HCT116 (cell line): Measurements from ENCODE around the gene HMGA1. TPM values are rescaled to one million over a fixed set of nuclear protein-coding genes. Genes with fewer than 3 reads are reported as not detected.
A peak's percentile ranks its signal among the peaks of the same experiment; 100 is the strongest.

Experiments
- ATAC-seq: fragments of 200-7000 bp; cut with Tn5 transposase; 2 replicates; pipeline ENCODE4 v1.9.1; 2020; ENCODE audit warnings: mild to moderate bottlenecking, moderate library complexity
- BruUV-seq: library from RNA; stranded (reverse); fragments of 400-500 nt; replicated peaks from 2 replicates; lab custom pipeline; 2021; lab: Mats Ljungman, UMichigan
- CTCF ChIA-PET: fragments of 300-600 bp; sonication (Branson Sonifier 250); formaldehyde crosslinking; loops from one replicate; lab custom pipeline; 2021; ENCODE audit warnings: antibody characterized with exemption; lab: Charles Lee
- POLR2A ChIA-PET: fragments of 300-600, 350-600 bp; sonication (Branson Sonifier 250); formaldehyde crosslinking; loops from one replicate; lab custom pipeline; 2021; ENCODE audit warnings: antibody characterized with exemption; lab: Charles Lee
- RAD21 ChIA-PET, 2 experiments: fragments of 300-600 bp; sonication (Branson Sonifier 250); formaldehyde crosslinking; loops; one replicate each; lab custom pipeline; 2023; ENCODE audit warnings: low total read pairs in 2 of 2; ENCODE audit not compliant: uncharacterized antibody in 2 of 2, unreplicated experiment in 2 of 2, low non-redundant PET in 1 of 2; lab: Charles Lee
- DNase-seq: peaks from one replicate; pipeline ENCODE4 v3.0.0-alpha.2; 2010; ENCODE audit warnings: low read depth, low spot score
- H2AFZ ChIP-seq: fragments of 200-600 bp; shearing (Covaris generic), sonication (generic); 2 replicates; pipeline ENCODE4 v1.6.1; 2017; ENCODE audit warnings: low read depth, mixed run types, mixed read lengths, antibody characterized with exemption, low read length; ENCODE audit not compliant: poor library complexity, severe bottlenecking
- H3K27ac ChIP-seq: 2 replicates; pipeline ENCODE4 v1.5.1; 2012; ENCODE audit warnings: low read depth, low read length
- H3K27me3 ChIP-seq: fragments of 200-600 bp; sonication (generic); 2 replicates; pipeline ENCODE4 v1.6.1; 2016; ENCODE audit warnings: mixed run types, low read length, mixed read lengths; ENCODE audit not compliant: insufficient read depth
- H3K36me3 ChIP-seq, 2 experiments: fragments of 200-500 bp in 1 of 2; fragments of 200-600 bp in 1 of 2; sonication (Bioruptor generic) in 1 of 2; sonication (generic) in 1 of 2; 2 replicates each; pipeline versions ENCODE4 v1.5.1 to v1.6.1; 2014 to 2016; ENCODE audit warnings: low read length in 2 of 2, inconsistent platforms in 1 of 2, mixed read lengths in 1 of 2, mixed run types in 1 of 2; ENCODE audit not compliant: insufficient read depth in 2 of 2, control insufficient read depth in 1 of 2
- H3K4me1 ChIP-seq, 2 experiments: fragments of 200-600 bp in 1 of 2; sonication (generic) in 1 of 2; 2 replicates each; pipeline versions ENCODE4 v1.5.1 to v1.6.1; 2012 to 2017; ENCODE audit warnings: low read length in 2 of 2, inconsistent platforms in 1 of 2, mild to moderate bottlenecking in 1 of 2, mixed read lengths in 1 of 2, mixed run types in 1 of 2, moderate library complexity in 1 of 2; ENCODE audit not compliant: insufficient read depth in 2 of 2, control insufficient read depth in 1 of 2
- H3K4me2 ChIP-seq: fragments of 200-600 bp; sonication (generic); 2 replicates; pipeline ENCODE4 v1.6.1; 2017; ENCODE audit warnings: mixed run types, low read length, mixed read lengths
- H3K4me3 ChIP-seq, 2 experiments: fragments of 200-600 bp in 1 of 2; sonication (generic) in 1 of 2; replicated peaks in 1 of 2; 2 replicates each; pipeline ENCODE4 v1.5.1; 2011 to 2016; ENCODE audit warnings: low read length in 2 of 2, control low read depth in 1 of 2, low read depth in 1 of 2, mild to moderate bottlenecking in 1 of 2, mixed read lengths in 1 of 2, mixed run types in 1 of 2
- H3K79me2 ChIP-seq: fragments of 200-600 bp; sonication (generic); 2 replicates; pipeline ENCODE4 v1.6.1; 2017; ENCODE audit warnings: mild to moderate bottlenecking, mixed run types, low read length, moderate library complexity, mixed read lengths; ENCODE audit not compliant: insufficient read depth
- H3K9ac ChIP-seq: fragments of 200-600 bp; sonication (generic); 2 replicates; pipeline ENCODE4 v1.6.1; 2016; ENCODE audit warnings: low read length, mixed read lengths
- H3K9me2 ChIP-seq: fragments of 200-600 bp; sonication (generic), shearing (Covaris generic); 2 replicates; pipeline ENCODE4 v1.6.1; 2017; ENCODE audit warnings: mixed run types, mild to moderate bottlenecking, moderate library complexity; ENCODE audit not compliant: insufficient read depth
- H3K9me3 ChIP-seq, 2 experiments: fragments of 200-500 bp in 1 of 2; fragments of 200-600 bp in 1 of 2; sonication (Bioruptor generic) in 1 of 2; sonication (generic) in 1 of 2; 2 replicates each; pipeline ENCODE4 v1.6.1; 2014 to 2017; ENCODE audit warnings: low read length in 2 of 2, mixed read lengths in 2 of 2, inconsistent platforms in 1 of 2, low read depth in 1 of 2, mild to moderate bottlenecking in 1 of 2, mixed run types in 1 of 2, moderate library complexity in 1 of 2; ENCODE audit not compliant: control insufficient read depth in 1 of 2, insufficient read depth in 1 of 2
- H4K20me1 ChIP-seq: fragments of 200-600 bp; sonication (generic), shearing (Covaris generic); 2 replicates; pipeline ENCODE4 v1.6.1; 2017; ENCODE audit warnings: mixed run types, mild to moderate bottlenecking, moderate library complexity; ENCODE audit not compliant: insufficient read depth
- CEBPB ChIP-seq: IDR thresholded peaks from 2 replicates; pipeline ENCODE4 v1.6.1; 2012; ENCODE audit warnings: low read depth
- ELF1 ChIP-seq: IDR thresholded peaks from 2 replicates; pipeline ENCODE4 v1.6.1; 2012; ENCODE audit warnings: low read depth, borderline replicate concordance
- EZH2 ChIP-seq: fragments of 200-600 bp; sonication (generic); IDR thresholded peaks from 2 replicates; pipeline ENCODE4 v1.6.1; 2017; ENCODE audit warnings: antibody characterized with exemption, mixed run types
- EZH2phosphoT487 ChIP-seq: fragments of 200-600 bp; IDR thresholded peaks from 2 replicates; pipeline ENCODE4 v1.6.1; 2018; ENCODE audit warnings: antibody characterized with exemption, borderline replicate concordance
- POLR2AphosphoS5 ChIP-seq: IDR thresholded peaks from 2 replicates; pipeline ENCODE4 v1.6.1; 2011; ENCODE audit warnings: mild to moderate bottlenecking, low read depth, low read length, moderate library complexity
- RAD21 ChIP-seq: IDR thresholded peaks from 2 replicates; pipeline ENCODE4 v1.6.1; 2012; ENCODE audit warnings: low read depth, mild to moderate bottlenecking
- REST ChIP-seq: IDR thresholded peaks from 2 replicates; pipeline ENCODE4 v1.6.1; 2012; ENCODE audit warnings: low read depth
- SP1 ChIP-seq: IDR thresholded peaks from 2 replicates; pipeline ENCODE4 v1.6.1; 2012; ENCODE audit warnings: low read depth
- TCF7L2 ChIP-seq: IDR thresholded peaks from 2 replicates; pipeline ENCODE4 v1.7.0; 2011; ENCODE audit warnings: borderline replicate concordance, inconsistent platforms; ENCODE audit not compliant: insufficient read depth, insufficient read length; ENCODE audit errors: extremely low read depth
- intact Hi-C: fragments of 100-400 bp; cut with micrococcal nuclease; formaldehyde crosslinking; loops from 2 replicates; pipeline ENCODE4 v1.10.0; 2022
- total RNA-seq: library from RNA; stranded (reverse); gene quantifications from one replicate; pipeline ENCODE4 v1.2.1, GENCODE V29; 2021; ENCODE audit not compliant: unreplicated experiment
- TF ChIP-seq, protein P1 (sequence below): IDR thresholded peaks from 2 replicates; pipeline ENCODE4 v1.6.1; 2011; ENCODE audit warnings: mild to moderate bottlenecking, low read length, moderate library complexity; ENCODE audit not compliant: insufficient replicate concordance; ENCODE audit errors: extremely low read depth

HMGA1 gene
- total RNA-seq, 1 experiment from 2014 or later, result 2,459 TPM

GRCh38 chr6:34239893-34240292, 3.2 kb downstream of the HMGA1 start:
- H4K20me1 ChIP-seq, result peaks cover 20% of the 10 kb centered on the region; the same call in 1 of the 2 replicates
- CTCF ChIA-PET, result no interaction called here
- no peak for ATAC-seq
- RAD21 ChIA-PET, result no interaction called here
- peak overlapping the region; percentile 69 to 93 for H3K4me3 ChIP-seq
- H3K36me3 ChIP-seq, result peaks cover 13 to 48% of the 10 kb centered on the region in 2 experiments; a peak in 2 of 4 replicates
- POLR2A ChIA-PET, result interaction anchor here (1.0 to 1.4 kb wide), 5 partner anchors 9 to 328 kb away, joined by 3 to 6 read pairs (median 3); partner anchors contain the start of gene SMIM29
- H3K4me2 ChIP-seq, result peak overlapping the region; percentile 87
- no TSS peak for BruUV-seq
- intact Hi-C loops, result no loop called here
- peak overlapping the region; percentile 95 for H3K27ac ChIP-seq
- DNase-seq, result no peak
- peaks cover 58 to 81% of the 10 kb centered on the region in 2 experiments for H3K4me1 ChIP-seq
- no peak for TF ChIP-seq ELF1
- peak; percentile 51 for TF ChIP-seq POLR2AphosphoS5
- H3K79me2 ChIP-seq, result peaks cover 75% of the 10 kb centered on the region
- H3K9me3 ChIP-seq, result no peaks in the 10 kb centered on the region
- no peak overlapping the region for H2AFZ ChIP-seq
- H3K27me3 ChIP-seq, result no peaks in the 10 kb centered on the region
- no peaks in the 10 kb centered on the region for H3K9me2 ChIP-seq
- peak overlapping the region; percentile 93 for H3K9ac ChIP-seq

GRCh38 chr6:34240329-34241248, 3.9 kb downstream of the HMGA1 start:
- peaks cover 75% of the 10 kb centered on the region for H3K79me2 ChIP-seq

More at GRCh38 chr6:34240329-34241248, 3.9 kb downstream of the HMGA1 start:
- no peak overlapping the region for H2AFZ ChIP-seq
- H3K27ac ChIP-seq, result peak overlapping the region; percentile 95
- H3K9me3 ChIP-seq, result no peaks in the 10 kb centered on the region
- ATAC-seq (no peak), DNase-seq (no peak)
- TF ChIP-seq SP1 (no peak), EZH2 (no peak), RAD21 (no peak), EZH2phosphoT487 (no peak), ELF1 (no peak), TCF7L2 (no peak), REST (no peak), CEBPB (no peak)
- TF ChIP-seq, protein P1, sequence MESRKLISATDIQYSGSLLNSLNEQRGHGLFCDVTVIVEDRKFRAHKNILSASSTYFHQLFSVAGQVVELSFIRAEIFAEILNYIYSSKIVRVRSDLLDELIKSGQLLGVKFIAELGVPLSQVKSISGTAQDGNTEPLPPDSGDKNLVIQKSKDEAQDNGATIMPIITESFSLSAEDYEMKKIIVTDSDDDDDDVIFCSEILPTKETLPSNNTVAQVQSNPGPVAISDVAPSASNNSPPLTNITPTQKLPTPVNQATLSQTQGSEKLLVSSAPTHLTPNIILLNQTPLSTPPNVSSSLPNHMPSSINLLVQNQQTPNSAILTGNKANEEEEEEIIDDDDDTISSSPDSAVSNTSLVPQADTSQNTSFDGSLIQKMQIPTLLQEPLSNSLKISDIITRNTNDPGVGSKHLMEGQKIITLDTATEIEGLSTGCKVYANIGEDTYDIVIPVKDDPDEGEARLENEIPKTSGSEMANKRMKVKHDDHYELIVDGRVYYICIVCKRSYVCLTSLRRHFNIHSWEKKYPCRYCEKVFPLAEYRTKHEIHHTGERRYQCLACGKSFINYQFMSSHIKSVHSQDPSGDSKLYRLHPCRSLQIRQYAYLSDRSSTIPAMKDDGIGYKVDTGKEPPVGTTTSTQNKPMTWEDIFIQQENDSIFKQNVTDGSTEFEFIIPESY, result no peak
- peaks cover 13 to 54% of the 10 kb centered on the region in 2 experiments; a peak in 2 of 4 replicates for H3K36me3 ChIP-seq
- no peaks in the 10 kb centered on the region for H3K9me2 ChIP-seq
- peak overlapping the region; percentile 93 for H3K9ac ChIP-seq
- H3K4me2 ChIP-seq, result peak overlapping the region; percentile 87
- peaks cover 62 to 81% of the 10 kb centered on the region in 2 experiments for H3K4me1 ChIP-seq
- ChIA-PET RAD21 (no interaction called here), POLR2A (interaction anchor here (1.0 to 1.4 kb wide), 5 partner anchors 8 to 327 kb away, joined by 3 to 6 read pairs (median 3); partner anchors contain the start of gene SMIM29), CTCF (no interaction called here)
- H3K4me3 ChIP-seq, result peak overlapping the region; percentile 69 to 93
- peaks cover 20% of the 10 kb centered on the region; the same call in 1 of the 2 replicates for H4K20me1 ChIP-seq
- BruUV-seq, result no TSS peak
- no peaks in the 10 kb centered on the region for H3K27me3 ChIP-seq
- intact Hi-C loops, result no loop called here
